Mesodermal cell (in vitro differentiated cells): ENCODE data around the gene TGM5.
A peak's percentile ranks its signal among the peaks of the same experiment; 100 is the strongest.

Source experiments
- H3K27ac ChIP-seq: 2 replicates; pipeline ENCODE4 v1.7.0; 2013; ENCODE audit warnings: mild to moderate bottlenecking, low read depth, low read length, moderate library complexity; ENCODE audit not compliant: severe bottlenecking
- H3K36me3 ChIP-seq: 2 replicates; pipeline ENCODE4 v1.7.1; 2013; ENCODE audit warnings: mild to moderate bottlenecking, low read length, moderate library complexity; ENCODE audit not compliant: control insufficient read depth, insufficient read depth
- H3K4me1 ChIP-seq: one replicate; pipeline ENCODE4 v1.7.1; 2013; ENCODE audit warnings: mild to moderate bottlenecking, low read length; ENCODE audit not compliant: insufficient read depth, control insufficient read depth, poor library complexity, severe bottlenecking
- H3K4me3 ChIP-seq: 2 replicates; pipeline ENCODE4 v1.7.0; 2013; ENCODE audit warnings: low read length, control low read depth, mild to moderate bottlenecking; ENCODE audit not compliant: insufficient read depth, poor library complexity, severe bottlenecking; ENCODE audit errors: extremely low read depth
- H3K9me3 ChIP-seq: 2 replicates; pipeline ENCODE4 v1.7.1; 2013; ENCODE audit warnings: mild to moderate bottlenecking, low read length, moderate library complexity; ENCODE audit not compliant: control insufficient read depth
- WGBS, 2 experiments: methylation state at CpG; one replicate each; pipeline ENCODE4 v1.1.5; 2013; ENCODE audit warnings: missing lambda C conversion rate in 2 of 2; ENCODE audit not compliant: insufficient coverage in 2 of 2; 5-methylcytosine and 5-hydroxymethylcytosine counted together

TGM5 gene

GRCh38 chr15:43287254-43287653 is 20.5 kb upstream of the TGM5 start:
- WGBS, 2 experiments, result 76 to 80% methylated on average over 12 to 15 of the region's 15 CpGs
- Histone ChIP-seq H3K4me1 (peaks cover 6% of the 10 kb centered on the region), H3K9me3 (no peaks in the 10 kb centered on the region), H3K4me3 (no peak overlapping the region), H3K36me3 (no peaks in the 10 kb centered on the region), H3K27ac (no peak overlapping the region)

- Histone ChIP-seq H3K4me3 (no peak overlapping the region), H3K27ac (no peak overlapping the region), H3K36me3 (no peaks in the 10 kb centered on the region), H3K9me3 (no peaks in the 10 kb centered on the region), H3K4me1 (peaks cover 6% of the 10 kb centered on the region)
- 32 to 40% methylated on average over 2 to 3 of the region's 7 CpGs for WGBS, 2 experiments
These were observed 19.3 kb upstream of the TGM5 start for GRCh38 chr15:43286074-43286473.

GRCh38 chr15:43285609-43286037 is 18.9 kb upstream of the TGM5 start:
- no peak overlapping the region for H3K27ac ChIP-seq
- WGBS, 2 experiments, result 0 to 50% methylated on average over 1 of the region's 4 CpGs
- no peaks in the 10 kb centered on the region for H3K9me3 ChIP-seq
- H3K4me1 ChIP-seq, result peaks cover 6% of the 10 kb centered on the region
- no peaks in the 10 kb centered on the region for H3K36me3 ChIP-seq
- no peak overlapping the region for H3K4me3 ChIP-seq

- no peaks in the 10 kb centered on the region for H3K36me3 ChIP-seq
- H3K9me3 ChIP-seq, result no peaks in the 10 kb centered on the region
- H3K4me1 ChIP-seq, result peaks cover 6% of the 10 kb centered on the region
- WGBS, 2 experiments, result 83 to 100% methylated on average over 1 of the region's 1 CpG
- H3K4me3 ChIP-seq, result no peak overlapping the region
- H3K27ac ChIP-seq, result peak overlapping the region; percentile 29
These were observed 16.8 kb upstream of the TGM5 start for GRCh38 chr15:43283526-43283925.

- WGBS, 2 experiments, result 95% methylated on average over 9 to 10 of the region's 12 CpGs
- no peak overlapping the region for H3K4me3 ChIP-seq
- H3K9me3 ChIP-seq, result no peaks in the 10 kb centered on the region
- H3K4me1 ChIP-seq, result peaks cover 6% of the 10 kb centered on the region
- H3K27ac ChIP-seq, result no peak overlapping the region
- H3K36me3 ChIP-seq, result no peaks in the 10 kb centered on the region
These were observed 15.3 kb upstream of the TGM5 start for GRCh38 chr15:43281926-43282602.

GRCh38 chr15:43280996-43281395 is 14.3 kb upstream of the TGM5 start:
- H3K4me3 ChIP-seq, result no peak overlapping the region
- 88 to 90% methylated on average over 3 to 5 of the region's 7 CpGs for WGBS, 2 experiments
- H3K9me3 ChIP-seq, result no peaks in the 10 kb centered on the region
- H3K4me1 ChIP-seq, result peaks cover 6% of the 10 kb centered on the region
- H3K27ac ChIP-seq, result no peak overlapping the region
- no peaks in the 10 kb centered on the region for H3K36me3 ChIP-seq

- H3K4me3 ChIP-seq, result no peak overlapping the region
- H3K36me3 ChIP-seq, result no peaks in the 10 kb centered on the region
- no peaks in the 10 kb centered on the region for H3K9me3 ChIP-seq
- WGBS, 2 experiments, result 89 to 93% methylated on average over 5 of the region's 7 CpGs
- no peak overlapping the region for H3K27ac ChIP-seq
- H3K4me1 ChIP-seq, result peaks cover 6% of the 10 kb centered on the region
These were observed 12.8 kb upstream of the TGM5 start for GRCh38 chr15:43279496-43279895.

GRCh38 chr15:43278869-43279268 is 12.1 kb upstream of the TGM5 start:
- Histone ChIP-seq H3K9me3 (no peaks in the 10 kb centered on the region), H3K4me3 (no peak overlapping the region), H3K4me1 (peaks cover under 1% of the 10 kb centered on the region), H3K36me3 (no peaks in the 10 kb centered on the region), H3K27ac (no peak overlapping the region)
- 91 to 96% methylated on average over 7 to 9 of the region's 11 CpGs for WGBS, 2 experiments

- 89 to 96% methylated on average over 3 to 4 of the region's 4 CpGs for WGBS, 2 experiments
- H3K27ac ChIP-seq, result no peak overlapping the region
- no peak overlapping the region for H3K4me3 ChIP-seq
- no peaks in the 10 kb centered on the region for H3K9me3 ChIP-seq
- no peaks in the 10 kb centered on the region for H3K4me1 ChIP-seq
- H3K36me3 ChIP-seq, result no peaks in the 10 kb centered on the region
These were observed 11.2 kb upstream of the TGM5 start for GRCh38 chr15:43277901-43278300.

GRCh38 chr15:43277231-43277823 is 10.6 kb upstream of the TGM5 start:
- Histone ChIP-seq H3K36me3 (no peaks in the 10 kb centered on the region), H3K4me3 (no peak overlapping the region), H3K9me3 (no peaks in the 10 kb centered on the region), H3K4me1 (no peaks in the 10 kb centered on the region), H3K27ac (no peak overlapping the region)
- WGBS, 2 experiments, result 84 to 86% methylated on average over 8 to 9 of the region's 10 CpGs

GRCh38 chr15:43276563-43277200 is 10.0 kb upstream of the TGM5 start:
- H3K4me3 ChIP-seq, result no peak overlapping the region
- no peak overlapping the region for H3K27ac ChIP-seq
- H3K36me3 ChIP-seq, result no peaks in the 10 kb centered on the region
- 73 to 86% methylated on average over 5 to 6 of the region's 12 CpGs for WGBS, 2 experiments
- H3K4me1 ChIP-seq, result no peaks in the 10 kb centered on the region
- H3K9me3 ChIP-seq, result no peaks in the 10 kb centered on the region
